Activated naive CD8-positive, alpha-beta T cell treated with anti-CD3 and anti-CD28 coated beads, Interleukin-2, amount 10 ng/mL, durations not matched to agents 7 days and 5 days (primary cell): ENCODE measurements around the gene ADCY2. TPM values are rescaled to one million over a fixed set of nuclear protein-coding genes. Genes with fewer than 3 reads are reported as not detected.

ENCODE experiments used
- ATAC-seq: fragments of 150-1000 bp; cut with Tn5 transposase; one replicate; pipeline ENCODE4 v1.10.0; 2021; ENCODE audit warnings: low read depth, moderate library complexity
- POLR2A ChIA-PET: fragments of 350-600 bp; sonication (Branson Sonifier 250); formaldehyde crosslinking; loops from one replicate; lab custom pipeline; 2021; ENCODE audit warnings: antibody characterized with exemption; lab: Charles Lee
- DNase-seq: peaks from one replicate; pipeline ENCODE4 v3.0.0; 2021
- H3K27ac Mint-ChIP-seq: one replicate; pipeline ENCODE4 v1.8.0; 2022; ENCODE audit warnings: mild to moderate bottlenecking, mixed read lengths
- H3K27me3 Mint-ChIP-seq: one replicate; pipeline ENCODE4 v1.8.0; 2022; ENCODE audit warnings: mild to moderate bottlenecking, moderate library complexity, mixed read lengths
- H3K36me3 Mint-ChIP-seq: one replicate; pipeline ENCODE4 v1.8.0; 2021; ENCODE audit warnings: mild to moderate bottlenecking, mixed read lengths
- H3K4me1 Mint-ChIP-seq: one replicate; pipeline ENCODE4 v1.8.0; 2021; ENCODE audit warnings: mixed read lengths
- H3K4me3 Mint-ChIP-seq: one replicate; pipeline ENCODE4 v1.8.0; 2022; ENCODE audit warnings: mild to moderate bottlenecking, moderate library complexity, mixed read lengths
- H3K9me3 Mint-ChIP-seq: one replicate; pipeline ENCODE4 v1.8.0; 2021; ENCODE audit warnings: mixed read lengths
- total RNA-seq, 2 experiments: library from RNA; stranded (reverse); gene quantifications; one replicate each; pipeline ENCODE4 v1.2.3, GENCODE V29; 2021

The ADCY2 gene
- total RNA-seq: not detected

DNA sequence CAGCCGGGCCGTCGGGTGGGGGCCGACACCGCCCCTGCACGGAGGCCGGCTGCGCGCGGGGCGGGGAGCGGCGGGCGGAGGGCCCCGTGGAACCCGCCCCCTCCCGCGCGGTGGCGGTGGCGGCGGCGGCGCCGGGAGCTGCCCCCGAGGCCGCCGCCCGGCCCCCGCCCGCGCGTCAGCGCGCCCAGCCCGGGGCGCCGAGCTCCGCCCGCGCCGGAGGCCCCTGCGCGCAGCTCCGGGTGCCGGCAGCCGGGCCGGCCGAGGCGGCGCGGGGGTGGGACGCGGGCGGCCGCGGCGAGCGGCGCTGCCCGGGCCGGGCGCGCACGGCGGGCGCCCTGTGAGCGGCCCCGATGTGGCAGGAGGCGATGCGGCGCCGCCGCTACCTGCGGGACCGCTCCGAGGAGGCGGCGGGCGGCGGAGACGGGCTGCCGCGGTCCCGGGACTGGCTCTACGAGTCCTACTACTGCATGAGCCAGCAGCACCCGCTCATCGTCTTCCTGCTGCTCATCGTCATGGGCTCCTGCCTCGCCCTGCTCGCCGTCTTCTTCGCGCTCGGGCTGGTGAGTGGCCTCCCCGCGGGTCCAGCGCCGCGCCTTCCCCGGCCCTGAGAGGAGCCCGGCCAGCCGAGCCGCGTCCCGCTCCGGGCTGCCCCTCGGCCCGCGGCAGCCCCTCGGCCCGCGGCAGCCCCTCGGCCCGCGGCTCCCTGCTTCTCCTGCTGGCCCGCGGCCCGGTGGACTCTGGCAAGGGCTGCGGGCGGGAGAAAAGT, at the start of gene ADCY2:
ADCY2 (plus strand) TSS at position 192 of the 766 bp plus-strand sequence; CDS start at position 351, 159 bp downstream.
- H3K36me3 Mint-ChIP-seq: no peaks in the 10 kb centered on the region

GRCh38 chr5:7347377-7347776, 48.6 kb upstream of the ADCY2 start:
- ATAC-seq (no peak), DNase-seq (no peak)
- H3K27me3 Mint-ChIP-seq: no peaks in the 10 kb centered on the region
- H3K4me1 Mint-ChIP-seq: no peaks in the 10 kb centered on the region
- no peak overlapping the region for H3K4me3 Mint-ChIP-seq
- no peaks in the 10 kb centered on the region for H3K36me3 Mint-ChIP-seq
- H3K27ac Mint-ChIP-seq: no peak overlapping the region
- POLR2A ChIA-PET: no interaction called here
- H3K9me3 Mint-ChIP-seq: peaks cover under 1% of the 10 kb centered on the region

More for the DNA sequence above, at the start of gene ADCY2:
- Mint-ChIP-seq H3K27ac (peak within 1 kb of the TSS; percentile 28), H3K9me3 (peaks cover 1% of the 10 kb centered on the region), H3K27me3 (peaks cover 45% of the 10 kb centered on the region), H3K4me3 (no peak within 1 kb of the TSS), H3K4me1 (peaks cover 3% of the 10 kb centered on the region)
- ATAC-seq: no peak
- POLR2A ChIA-PET: no interaction called here
- peak; percentile 27 for DNase-seq

DNA sequence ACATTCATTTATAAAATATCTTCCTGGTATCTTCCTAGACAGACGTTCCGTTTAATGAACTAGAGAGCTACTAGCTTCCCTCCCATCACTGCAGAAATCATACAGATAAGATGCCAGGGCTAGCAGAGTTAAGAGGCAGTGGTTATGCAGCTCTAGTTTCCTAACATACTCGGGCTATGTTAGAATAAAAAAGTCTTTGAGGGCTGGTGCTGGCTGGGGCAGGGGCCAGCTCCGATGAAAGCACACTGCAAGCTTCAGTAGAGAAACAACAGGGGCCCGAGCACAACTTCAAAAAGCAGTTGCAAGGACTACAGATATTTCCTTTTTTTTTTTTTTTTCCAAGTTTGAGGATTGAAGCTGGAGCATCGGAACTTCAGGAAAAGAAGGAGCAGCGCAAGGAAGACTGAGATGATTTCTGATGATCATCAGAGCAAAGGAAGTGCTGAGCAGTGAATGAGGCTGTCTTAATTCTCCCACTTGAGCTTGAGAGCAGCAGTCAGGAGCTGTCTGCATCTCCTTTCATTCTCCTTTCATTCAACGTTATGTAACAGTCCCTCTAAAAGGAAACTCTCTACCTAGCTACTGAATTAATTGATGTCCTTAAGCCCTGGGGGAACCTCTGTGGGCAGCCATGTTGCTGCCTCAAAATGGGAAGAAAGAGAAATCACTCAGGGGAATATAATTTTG, 47.6 kb upstream of the ADCY2 start:
- H3K9me3 Mint-ChIP-seq: no peaks in the 10 kb centered on the region
- H3K4me1 Mint-ChIP-seq: no peaks in the 10 kb centered on the region
- POLR2A ChIA-PET: no interaction called here
- DNase-seq: no peak
- no peak overlapping the region for H3K27ac Mint-ChIP-seq
- no peaks in the 10 kb centered on the region for H3K36me3 Mint-ChIP-seq
- no peak for ATAC-seq
- H3K4me3 Mint-ChIP-seq: no peak overlapping the region
- no peaks in the 10 kb centered on the region for H3K27me3 Mint-ChIP-seq

- POLR2A ChIA-PET: no interaction called here
- Mint-ChIP-seq H3K4me1 (no peaks in the 10 kb centered on the region), H3K27ac (no peak overlapping the region), H3K36me3 (no peaks in the 10 kb centered on the region), H3K27me3 (no peaks in the 10 kb centered on the region), H3K4me3 (no peak overlapping the region), H3K9me3 (no peaks in the 10 kb centered on the region)
- DNase-seq (no peak), ATAC-seq (no peak)
Observed at GRCh38 chr5:7361593-7361992, 34.3 kb upstream of the ADCY2 start.

- no peak for ATAC-seq
- POLR2A ChIA-PET: no interaction called here
- H3K9me3 Mint-ChIP-seq: peaks cover 2% of the 10 kb centered on the region
- H3K27me3 Mint-ChIP-seq: no peaks in the 10 kb centered on the region
- H3K27ac Mint-ChIP-seq: no peak overlapping the region
- H3K4me3 Mint-ChIP-seq: no peak overlapping the region
- no peak for DNase-seq
- no peaks in the 10 kb centered on the region for H3K4me1 Mint-ChIP-seq
- H3K36me3 Mint-ChIP-seq: no peaks in the 10 kb centered on the region
Observed at GRCh38 chr5:7363067-7363677, 32.8 kb upstream of the ADCY2 start.

- Mint-ChIP-seq H3K36me3 (no peaks in the 10 kb centered on the region), H3K4me3 (no peak overlapping the region), H3K27ac (no peak overlapping the region), H3K4me1 (no peaks in the 10 kb centered on the region), H3K27me3 (no peaks in the 10 kb centered on the region), H3K9me3 (peaks cover 4% of the 10 kb centered on the region)
- POLR2A ChIA-PET: no interaction called here
- DNase-seq (no peak), ATAC-seq (no peak)
Observed at GRCh38 chr5:7364226-7364875, 31.6 kb upstream of the ADCY2 start.

- no peak for ATAC-seq
- no peaks in the 10 kb centered on the region for H3K4me1 Mint-ChIP-seq
- peaks cover 7% of the 10 kb centered on the region for H3K9me3 Mint-ChIP-seq
- POLR2A ChIA-PET: no interaction called here
- H3K36me3 Mint-ChIP-seq: no peaks in the 10 kb centered on the region
- DNase-seq: no peak
- H3K4me3 Mint-ChIP-seq: no peak overlapping the region
- H3K27ac Mint-ChIP-seq: no peak overlapping the region
- no peaks in the 10 kb centered on the region for H3K27me3 Mint-ChIP-seq
Observed at GRCh38 chr5:7367780-7368179, 28.2 kb upstream of the ADCY2 start.

GRCh38 chr5:7372399-7372798, 23.5 kb upstream of the ADCY2 start:
- H3K4me1 Mint-ChIP-seq: no peaks in the 10 kb centered on the region
- POLR2A ChIA-PET: no interaction called here
- no peaks in the 10 kb centered on the region for H3K36me3 Mint-ChIP-seq
- no peaks in the 10 kb centered on the region for H3K27me3 Mint-ChIP-seq
- no peak for ATAC-seq
- no peak for DNase-seq
- peaks cover 9% of the 10 kb centered on the region for H3K9me3 Mint-ChIP-seq
- peak overlapping the region; percentile 34 for H3K27ac Mint-ChIP-seq
- no peak overlapping the region for H3K4me3 Mint-ChIP-seq

DNA sequence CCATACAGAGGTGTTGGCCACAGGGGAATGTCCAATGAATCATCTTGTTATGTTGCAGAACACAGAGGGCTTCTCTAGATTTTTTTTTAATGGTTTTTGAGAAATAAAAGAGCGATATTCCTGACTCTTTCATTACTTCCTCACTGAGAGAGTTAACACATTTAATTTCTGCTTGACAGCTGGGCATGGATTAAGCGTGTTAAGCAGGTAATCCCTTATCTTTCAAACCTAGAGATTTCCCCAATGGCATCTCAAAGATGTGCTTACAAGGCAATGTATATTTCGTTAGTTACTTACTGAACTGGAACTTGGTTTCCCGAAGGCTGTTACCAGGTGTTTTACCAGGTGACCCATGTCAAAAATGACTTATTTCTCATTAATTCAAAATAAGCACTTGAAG, 21.8 kb upstream of the ADCY2 start:
- no peak for ATAC-seq
- Mint-ChIP-seq H3K9me3 (peaks cover 5% of the 10 kb centered on the region), H3K36me3 (no peaks in the 10 kb centered on the region), H3K27ac (no peak overlapping the region), H3K4me3 (no peak overlapping the region), H3K4me1 (no peaks in the 10 kb centered on the region), H3K27me3 (no peaks in the 10 kb centered on the region)
- DNase-seq: no peak
- POLR2A ChIA-PET: no interaction called here

DNA sequence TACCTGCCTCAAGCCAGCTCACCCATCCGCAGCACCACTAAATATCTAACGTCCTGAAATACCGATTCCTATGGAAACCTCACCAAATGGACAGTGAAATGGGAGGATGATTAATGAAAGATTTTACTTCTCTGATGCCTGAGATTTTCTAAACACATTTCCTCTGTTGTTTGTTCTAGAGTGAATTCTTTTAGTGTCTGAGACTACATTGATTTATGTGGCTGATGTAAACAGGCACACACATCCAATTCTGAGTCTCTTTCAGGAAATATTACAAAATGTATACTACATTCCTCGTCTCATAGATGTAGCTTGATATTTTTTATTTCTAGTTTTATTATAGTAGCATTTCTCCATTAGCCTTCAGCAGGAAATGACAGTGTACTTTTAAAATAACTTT, 20.5 kb upstream of the ADCY2 start:
- no peak for ATAC-seq
- no peaks in the 10 kb centered on the region for H3K4me1 Mint-ChIP-seq
- no peaks in the 10 kb centered on the region for H3K36me3 Mint-ChIP-seq
- DNase-seq: no peak
- no peaks in the 10 kb centered on the region for H3K27me3 Mint-ChIP-seq
- H3K27ac Mint-ChIP-seq: no peak overlapping the region
- POLR2A ChIA-PET: no interaction called here
- H3K4me3 Mint-ChIP-seq: no peak overlapping the region
- peaks cover 5% of the 10 kb centered on the region for H3K9me3 Mint-ChIP-seq

DNA sequence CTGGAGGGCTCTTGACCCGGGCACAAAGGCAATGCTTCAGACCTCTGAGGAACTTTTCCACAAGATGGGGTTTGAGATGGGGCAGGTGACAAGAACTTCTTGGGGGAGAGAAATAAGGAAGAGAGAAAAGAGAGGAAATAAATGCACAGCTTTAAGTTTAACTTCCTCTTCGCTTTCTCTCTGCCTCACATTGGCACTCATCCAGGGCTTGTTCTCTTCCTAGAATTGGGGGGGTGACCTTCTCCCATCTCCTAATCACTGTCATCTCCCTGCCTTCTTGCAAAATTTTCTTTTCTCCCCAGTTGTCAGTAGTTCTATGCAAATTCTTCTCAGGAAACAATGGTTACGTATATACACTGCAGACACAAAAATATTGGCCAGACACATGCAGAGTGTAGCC, 19.1 kb upstream of the ADCY2 start:
- ATAC-seq (no peak), DNase-seq (no peak)
- Mint-ChIP-seq H3K9me3 (peaks cover 2% of the 10 kb centered on the region), H3K4me3 (no peak overlapping the region), H3K4me1 (no peaks in the 10 kb centered on the region), H3K36me3 (no peaks in the 10 kb centered on the region), H3K27ac (no peak overlapping the region), H3K27me3 (no peaks in the 10 kb centered on the region)
- POLR2A ChIA-PET: no interaction called here

DNA sequence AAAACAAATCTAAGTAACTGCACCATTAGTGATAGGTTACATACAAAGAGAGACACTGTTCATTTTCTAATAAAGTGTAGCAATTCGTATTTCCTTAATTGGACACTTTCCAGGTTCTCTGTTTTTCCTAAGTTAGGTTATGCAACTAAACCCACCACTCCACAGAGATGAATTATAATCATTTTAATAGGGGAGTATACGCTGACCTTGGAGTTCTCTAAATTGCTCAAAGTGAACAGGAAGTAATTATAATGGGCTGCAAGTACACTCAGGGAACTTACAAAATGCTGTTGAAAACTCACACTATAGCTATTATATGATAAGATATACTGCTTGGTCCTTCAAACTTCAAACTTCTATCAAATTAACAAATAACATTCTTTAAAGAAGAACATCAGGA, 18.2 kb upstream of the ADCY2 start:
- Mint-ChIP-seq H3K9me3 (peaks cover 2% of the 10 kb centered on the region), H3K4me3 (no peak overlapping the region), H3K36me3 (no peaks in the 10 kb centered on the region), H3K27ac (no peak overlapping the region), H3K27me3 (no peaks in the 10 kb centered on the region), H3K4me1 (no peaks in the 10 kb centered on the region)
- no peak for DNase-seq
- POLR2A ChIA-PET: no interaction called here
- no peak for ATAC-seq

- ATAC-seq (no peak), DNase-seq (no peak)
- no peaks in the 10 kb centered on the region for H3K4me1 Mint-ChIP-seq
Observed at GRCh38 chr5:7382588-7382987, 13.3 kb upstream of the ADCY2 start.

More at GRCh38 chr5:7382588-7382987, 13.3 kb upstream of the ADCY2 start:
- Mint-ChIP-seq H3K9me3 (no peaks in the 10 kb centered on the region), H3K27ac (no peak overlapping the region), H3K36me3 (no peaks in the 10 kb centered on the region), H3K27me3 (no peaks in the 10 kb centered on the region), H3K4me3 (no peak overlapping the region)
- POLR2A ChIA-PET: no interaction called here
